ENCODE results near the gene ABI1.

Gene ABI1

DNA sequence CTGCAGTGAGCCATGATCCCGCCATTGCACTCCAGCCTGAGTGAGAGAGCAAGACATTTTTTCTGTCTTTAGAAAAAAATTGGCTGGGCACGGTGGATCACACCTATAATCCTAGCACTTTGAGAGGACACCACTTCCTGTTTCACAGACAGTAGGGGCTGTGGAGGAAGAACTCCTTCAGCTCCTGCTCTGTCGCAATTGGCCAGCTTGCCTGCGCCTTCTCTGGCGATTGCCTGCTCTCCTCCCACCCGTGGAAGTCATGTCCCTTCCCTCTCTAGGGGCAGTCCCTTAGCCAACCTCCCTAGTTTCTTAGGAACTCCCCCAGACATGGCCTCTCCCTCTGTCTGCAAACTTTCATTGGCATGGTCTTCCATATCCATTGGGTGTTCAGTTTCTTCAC is 154.6 kb downstream of the ABI1 start:
- Mint-ChIP-seq H3K9me3 (no peaks in the 10 kb centered on the region), H3K27ac (no peak overlapping the region)

GRCh38 chr10:26703974-26704373 is 156.8 kb downstream of the ABI1 start:
- H3K36me3 Mint-ChIP-seq (ENCODE audit: low read depth), result peaks cover 91% of the 10 kb centered on the region
- no peaks in the 10 kb centered on the region for H3K27me3 Mint-ChIP-seq
- no peaks in the 10 kb centered on the region for H3K9me3 Mint-ChIP-seq
- H3K4me1 Mint-ChIP-seq (ENCODE audit: low read depth), result peaks cover 38% of the 10 kb centered on the region
- H3K4me3 Mint-ChIP-seq, result no peak overlapping the region
- no peak overlapping the region for H3K27ac Mint-ChIP-seq
- no peak for DNase-seq

More for the DNA sequence above, 154.6 kb downstream of the ABI1 start:
- H3K4me1 Mint-ChIP-seq (ENCODE audit: low read depth), result peaks cover 21% of the 10 kb centered on the region
- DNase-seq, result no peak
- H3K27me3 Mint-ChIP-seq, result no peaks in the 10 kb centered on the region
- peaks cover 84% of the 10 kb centered on the region for H3K36me3 Mint-ChIP-seq (ENCODE audit: low read depth)
- H3K4me3 Mint-ChIP-seq, result no peak overlapping the region

DNA sequence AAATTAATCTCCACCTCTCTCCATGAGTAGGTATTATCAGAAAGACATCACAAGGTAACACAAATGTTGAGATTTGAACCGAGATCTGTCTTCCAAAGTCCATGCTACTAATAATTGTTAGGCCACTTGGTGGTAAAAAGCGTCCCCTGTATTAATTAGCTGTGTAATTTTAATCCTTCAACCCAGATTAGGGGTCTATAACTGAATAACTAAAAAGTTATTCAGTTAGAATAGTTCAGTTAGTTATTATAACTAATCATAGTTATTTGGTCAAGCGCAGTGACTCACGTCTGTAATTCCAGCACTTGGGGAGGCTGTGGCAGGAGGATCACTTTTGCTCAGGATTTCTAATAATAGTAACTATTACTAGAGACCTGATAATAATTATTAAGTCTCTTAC is 157.7 kb downstream of the ABI1 start:
- Mint-ChIP-seq H3K27ac (no peak overlapping the region), H3K27me3 (no peaks in the 10 kb centered on the region), H3K9me3 (no peaks in the 10 kb centered on the region), H3K4me3 (no peak overlapping the region), H3K36me3 (ENCODE audit: low read depth) (peaks cover 92% of the 10 kb centered on the region), H3K4me1 (ENCODE audit: low read depth) (peaks cover 46% of the 10 kb centered on the region)
- no peak for DNase-seq

DNA sequence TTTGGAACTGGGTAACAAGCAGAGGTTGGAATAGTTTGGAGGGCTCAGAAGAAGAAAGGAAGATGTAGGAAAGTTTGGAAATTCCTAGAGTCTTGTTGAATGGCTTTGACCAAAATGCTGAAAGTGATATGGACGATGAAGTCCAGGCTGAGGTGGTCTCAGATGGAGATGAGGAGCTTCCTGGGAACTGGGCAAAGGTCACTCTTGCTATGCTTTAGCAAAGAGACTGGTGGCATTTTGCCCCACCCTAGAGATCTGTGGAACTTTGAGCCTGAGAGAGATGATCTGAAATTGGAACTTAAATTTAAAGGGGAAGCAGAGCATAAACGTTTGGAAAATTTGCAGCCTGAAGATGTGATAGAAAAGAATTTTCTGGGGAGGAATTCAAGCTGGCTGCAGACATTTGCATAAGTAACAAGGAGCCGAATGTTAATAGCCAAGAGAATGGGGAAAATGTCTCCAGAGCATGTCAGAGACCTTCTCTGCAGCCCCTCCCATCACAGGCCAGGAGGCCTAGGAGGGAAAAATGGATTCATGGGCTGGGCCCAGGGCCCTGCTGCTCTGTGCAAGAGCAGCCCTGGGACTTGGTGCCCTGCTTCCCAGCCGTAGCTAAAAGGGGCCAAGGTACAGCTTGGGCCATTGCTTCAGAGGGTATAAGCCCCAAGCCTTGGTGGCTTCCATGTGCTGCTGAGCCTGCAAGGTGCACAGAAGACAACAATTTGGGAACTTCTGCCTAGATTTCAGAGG is 159.7 kb downstream of the ABI1 start:
- no peaks in the 10 kb centered on the region for H3K27me3 Mint-ChIP-seq
- peaks cover 47% of the 10 kb centered on the region for H3K4me1 Mint-ChIP-seq (ENCODE audit: low read depth)
- H3K4me3 Mint-ChIP-seq, result no peak overlapping the region
- H3K36me3 Mint-ChIP-seq (ENCODE audit: low read depth), result peaks cover 81% of the 10 kb centered on the region
- H3K9me3 Mint-ChIP-seq, result no peaks in the 10 kb centered on the region
- no peak overlapping the region for H3K27ac Mint-ChIP-seq
- DNase-seq, result no peak

DNA sequence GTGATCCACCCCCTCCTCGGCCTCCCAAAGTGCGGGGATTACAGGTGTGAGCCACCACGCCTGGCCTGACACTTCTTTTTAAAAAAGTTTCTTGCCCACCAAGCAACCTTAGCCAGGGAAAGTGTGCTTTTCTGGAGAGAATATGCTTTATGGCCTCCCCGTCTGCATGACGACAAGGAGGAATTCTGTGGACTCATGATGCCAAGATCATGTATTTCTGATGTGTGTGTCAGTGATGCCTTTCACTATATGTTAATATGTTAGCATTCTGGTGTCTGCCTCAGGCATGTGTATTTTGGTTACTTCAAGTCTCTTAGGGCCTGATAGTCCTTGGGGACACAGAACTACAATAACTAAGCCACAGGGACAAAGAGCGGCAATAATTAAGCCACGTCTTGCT is 161.1 kb downstream of the ABI1 start:
- H3K27ac Mint-ChIP-seq, result no peak overlapping the region
- no peaks in the 10 kb centered on the region for H3K27me3 Mint-ChIP-seq
- H3K4me1 Mint-ChIP-seq (ENCODE audit: low read depth), result peaks cover 48% of the 10 kb centered on the region
- DNase-seq, result no peak
- H3K4me3 Mint-ChIP-seq, result peak overlapping the region; percentile 99
- peaks cover 69% of the 10 kb centered on the region for H3K36me3 Mint-ChIP-seq (ENCODE audit: low read depth)
- no peaks in the 10 kb centered on the region for H3K9me3 Mint-ChIP-seq

DNA sequence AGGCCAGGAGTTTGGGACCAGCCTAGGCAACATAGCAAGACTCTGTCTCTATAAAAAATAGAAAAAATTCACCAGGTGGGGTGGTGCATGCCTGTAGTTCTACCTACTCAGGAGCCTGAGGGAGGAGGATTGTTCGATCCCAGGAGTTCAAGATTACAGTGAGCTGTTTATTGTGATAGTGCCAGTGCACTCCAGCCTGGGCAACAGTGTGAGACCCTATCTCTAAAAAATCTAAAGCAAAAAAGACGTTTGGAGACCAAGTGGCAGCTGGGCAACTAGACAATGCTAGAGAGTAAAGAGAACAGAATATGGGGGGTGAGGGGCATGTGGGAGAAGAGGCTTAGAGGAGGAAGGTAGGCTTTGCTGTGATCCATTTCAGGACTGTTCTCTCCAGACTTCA is 161.8 kb downstream of the ABI1 start:
- Mint-ChIP-seq H3K27ac (peak overlapping the region; percentile 97), H3K27me3 (no peaks in the 10 kb centered on the region), H3K9me3 (no peaks in the 10 kb centered on the region), H3K36me3 (ENCODE audit: low read depth) (peaks cover 63% of the 10 kb centered on the region), H3K4me3 (peak overlapping the region; percentile 99), H3K4me1 (ENCODE audit: low read depth) (peaks cover 51% of the 10 kb centered on the region)
- DNase-seq, result no peak

DNA sequence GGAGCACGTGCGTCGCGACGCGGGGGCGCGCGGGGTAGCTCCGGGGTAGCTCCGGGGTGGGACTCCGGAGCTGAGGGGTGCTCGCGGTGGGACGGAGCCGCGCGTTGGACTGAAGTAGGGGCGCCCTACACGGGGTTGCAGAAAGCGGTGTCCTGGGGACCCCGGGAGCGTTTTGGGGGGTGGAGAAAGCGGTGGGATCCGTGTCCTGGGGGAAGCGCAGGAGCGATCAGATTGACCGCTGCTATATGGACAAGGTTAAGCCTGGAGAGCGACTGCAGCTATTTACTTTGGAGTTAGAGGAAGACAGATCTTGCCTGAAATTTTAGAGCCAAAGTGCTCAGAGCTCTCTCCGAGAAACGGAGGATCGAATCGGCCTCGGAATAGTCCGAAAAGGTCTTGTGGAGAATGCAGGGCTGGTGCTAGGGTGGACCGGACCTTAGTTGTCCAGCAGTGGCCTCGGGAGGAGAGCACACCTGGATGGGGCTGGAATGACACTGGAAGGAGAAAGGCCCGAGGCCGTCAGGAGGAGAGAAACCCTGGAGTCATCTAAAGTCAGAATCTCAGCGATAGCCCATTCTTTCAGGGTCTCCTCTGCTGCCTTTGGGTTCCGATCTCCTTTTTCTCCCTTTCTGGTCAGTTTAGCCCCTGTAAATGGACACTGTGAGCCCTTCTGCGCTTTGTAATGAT is 162.7 kb downstream of the ABI1 start:
- H3K27me3 Mint-ChIP-seq, result no peaks in the 10 kb centered on the region
- peak; percentile 46 for DNase-seq
- peak overlapping the region; percentile 99 for H3K4me3 Mint-ChIP-seq
- no peaks in the 10 kb centered on the region for H3K9me3 Mint-ChIP-seq
- peak overlapping the region; percentile 97 for H3K27ac Mint-ChIP-seq
- H3K4me1 Mint-ChIP-seq (ENCODE audit: low read depth), result peaks cover 49% of the 10 kb centered on the region
- H3K36me3 Mint-ChIP-seq (ENCODE audit: low read depth), result peaks cover 58% of the 10 kb centered on the region

DNA sequence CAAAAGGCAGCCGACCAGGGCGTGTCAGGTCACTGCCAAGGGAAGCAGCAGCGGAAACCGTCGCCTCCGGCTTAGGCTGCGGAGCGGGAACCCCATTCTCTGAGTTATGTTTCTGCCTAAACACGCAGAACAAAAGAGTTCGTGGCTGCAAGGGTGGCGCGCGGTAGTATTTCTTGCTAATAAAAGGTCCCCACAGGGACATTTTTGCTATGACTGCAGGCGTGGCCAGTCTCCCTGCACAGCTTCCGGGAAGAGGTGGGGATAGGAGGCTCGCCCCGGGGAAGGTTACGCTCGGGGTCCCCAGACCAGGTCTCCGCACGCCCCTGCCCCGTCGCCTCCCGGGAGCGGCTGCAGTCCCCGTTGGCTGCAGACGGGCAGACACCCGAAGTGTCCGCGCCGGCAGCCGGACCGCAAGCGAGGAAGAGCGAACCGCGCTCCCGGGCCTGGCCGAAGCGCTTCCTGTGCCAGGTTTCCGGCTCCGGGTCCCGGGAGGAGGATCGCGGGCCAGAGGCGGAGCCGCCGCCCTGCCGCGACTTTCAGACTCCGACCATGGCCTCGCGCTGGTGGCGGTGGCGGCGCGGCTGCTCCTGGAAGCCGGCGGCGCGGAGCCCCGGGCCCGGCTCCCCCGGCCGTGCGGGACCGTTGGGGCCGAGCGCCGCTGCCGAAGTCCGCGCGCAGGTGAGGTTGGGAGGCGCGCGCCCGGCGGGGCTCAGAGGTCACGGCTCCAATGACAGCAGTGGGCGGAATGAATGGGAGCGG is 163.4 kb downstream of the ABI1 start, which contains the start of gene PDSS1:
PDSS1 (plus strand) TSS at position 539 of the 759 bp plus-strand sequence; CDS start at position 550, 11 bp downstream.
- H3K4me1 Mint-ChIP-seq (ENCODE audit: low read depth), result peaks cover 45% of the 10 kb centered on the region
- H3K9me3 Mint-ChIP-seq, result no peaks in the 10 kb centered on the region
- H3K36me3 Mint-ChIP-seq (ENCODE audit: low read depth), result peaks cover 51% of the 10 kb centered on the region
- peak within 1 kb of the TSS; percentile 97 for H3K27ac Mint-ChIP-seq
- H3K4me3 Mint-ChIP-seq, result peak within 1 kb of the TSS; percentile 99
- peak; percentile 88 for DNase-seq
- H3K27me3 Mint-ChIP-seq, result no peaks in the 10 kb centered on the region

- Mint-ChIP-seq H3K27me3 (no peaks in the 10 kb centered on the region), H3K27ac (peak overlapping the region; percentile 96), H3K4me3 (peak overlapping the region; percentile 99), H3K36me3 (ENCODE audit: low read depth) (peaks cover 45% of the 10 kb centered on the region), H3K4me1 (ENCODE audit: low read depth) (peaks cover 40% of the 10 kb centered on the region), H3K9me3 (no peaks in the 10 kb centered on the region)
- DNase-seq, result no peak
Observed at GRCh38 chr10:26696786-26697162, 164.0 kb downstream of the ABI1 start.

Measured in activated T-cell treated with anti-CD3 and anti-CD28 coated beads, Interleukin-2, amount 50 U/mL, for 24 hours (primary cell).